Stomach (tissue), 9 donors: ENCODE measurements around the gene PDCL2. TPM values are rescaled to one million over a fixed set of nuclear protein-coding genes. Genes with fewer than 3 reads are reported as not detected.
A peak's percentile ranks its signal among the peaks of the same experiment; 100 is the strongest.
"Not testable (repeated sequence)": the region's sequence is repeated elsewhere in the genome, so short reads cannot be mapped to it uniquely, and the experiment has no call there.

Source experiments
- DNase-seq, 2 donors: peaks; one replicate each; pipeline versions ENCODE4 v3.0.0 to v3.0.0-alpha.2; 2013 to 2019
- H3K27ac ChIP-seq, 5 donors: fragments of 200-600 bp in 4 of 5; sonication (generic) in 4 of 5; one replicate each; pipeline ENCODE4 v1.5.1; 2013 to 2019; ENCODE audit warnings: mild to moderate bottlenecking in 1 of 5, moderate library complexity in 1 of 5
- H3K27me3 ChIP-seq, 3 donors: fragments of 200-600 bp; sonication (generic); one replicate each; pipeline ENCODE4 v1.5.1; 2017 to 2019; ENCODE audit warnings: mixed run types in 1 of 3
- H3K36me3 ChIP-seq, 4 donors: fragments of 200-600 bp; sonication (generic); 1 replicate in 3 of 4; 2 replicates in 1 of 4; pipeline ENCODE4 v1.5.1; 2016 to 2019
- H3K4me1 ChIP-seq, 4 donors: fragments of 200-600 bp; sonication (generic); one replicate each; pipeline ENCODE4 v1.5.1; 2016 to 2019
- H3K4me3 ChIP-seq, 4 donors: fragments of 200-600 bp; sonication (generic) in 3 of 4; one replicate each; pipeline ENCODE4 v1.5.1; 2016 to 2019; ENCODE audit warnings: mild to moderate bottlenecking in 1 of 4
- H3K9me3 ChIP-seq, 4 donors: fragments of 200-600 bp; sonication (generic); one replicate each; pipeline ENCODE4 v1.5.1; 2016 to 2019
- CTCF ChIP-seq, 7 experiments: fragments of 450-650 bp in 4 of 7; fragments of 200-600 bp in 3 of 7; sonication (generic) in 3 of 7; IDR thresholded peaks; one replicate each; pipeline ENCODE4 v1.5.1; 2016 to 2019; ENCODE audit warnings: antibody characterized with exemption in 7 of 7, control low read depth in 2 of 7, mild to moderate bottlenecking in 1 of 7
- EP300 ChIP-seq: sonication (generic); formaldehyde crosslinking; IDR thresholded peaks from one replicate; pipeline ENCODE4 v1.6.1; 2017; ENCODE audit warnings: antibody characterized with exemption
- POLR2A ChIP-seq, 4 donors: fragments of 450-650 bp; IDR thresholded peaks; one replicate each; pipeline ENCODE4 v1.6.1; 2016; ENCODE audit warnings: antibody characterized with exemption in 4 of 4, control low read depth in 2 of 4, mild to moderate bottlenecking in 1 of 4, moderate library complexity in 1 of 4
- POLR2AphosphoS5 ChIP-seq, 3 donors: sonication (generic); formaldehyde crosslinking; IDR thresholded peaks; one replicate each; pipeline ENCODE4 v1.6.1; 2016; ENCODE audit warnings: antibody characterized with exemption in 3 of 3
- WGBS, 5 donors: extraction: QIAGEN DNeasy Blood & Tissue Kit in 3 of 5; methylation state at CpG; one replicate each; pipeline versions ENCODE4 v1.1.5 to v1.1.7; 2013 to 2018; 5-methylcytosine and 5-hydroxymethylcytosine counted together
- intact Hi-C: fragments of 100-400 bp; cut with DNase I; formaldehyde crosslinking; loops from one replicate; pipeline ENCODE4 v1.15.1; 2023; ENCODE audit warnings: low total_unique reads
- polyA plus RNA-seq, 3 donors: library from polyadenylated mRNA; stranded (reverse); fragments of 200-250 nt; gene quantifications; one replicate each; pipeline ENCODE4 v1.2.3, GENCODE V29; 2013
- total RNA-seq, 5 donors: library from RNA; depleted of rRNA; stranded (reverse); fragments of >200 nt; gene quantifications; one replicate each; pipeline versions ENCODE4 v1.1.0 to v1.2.3, GENCODE V29; 2014 to 2016
- donor health status: healthy with polysubstance abuse.
- donor health status: Bipolar disorder and iron deficiency.
- donor health status: healthy.

PDCL2 gene
- total and polyA plus RNA-seq, 8 donors: 0.45 TPM; not detected in 7

GRCh38 chr4:55635282-55635681 lies 43.2 kb upstream of the PDCL2 start:
- Histone ChIP-seq H3K4me3 (peak overlapping the region; percentile 33 to 57 (median 46)), H3K36me3 (no peaks in the 10 kb centered on the region), H3K27me3 (peaks cover 2 to 64% (median 25%) of the 10 kb centered on the region in 3 donors), H3K4me1 (peaks cover 15 to 24% (median 20%) of the 10 kb centered on the region in 4 donors), H3K9me3 (no peaks in the 10 kb centered on the region), H3K27ac (no peak overlapping the region)
- intact Hi-C loops: no loop called here
- 3 to 6% (median 4%) methylated on average over 11 of the region's 11 CpGs for WGBS, 5 donors
- DNase-seq: peak in 1 of 2 donors; percentile 6
- TF ChIP-seq POLR2A (IDR thresholded peaks at IDR 0.05): no peak
- no peak for TF ChIP-seq EP300
- no peak for TF ChIP-seq POLR2AphosphoS5 (IDR thresholded peaks at IDR 0.05)
- TF ChIP-seq CTCF (IDR thresholded peaks at IDR 0.05): no peak

GRCh38 chr4:55634417-55635128 lies 42.5 kb upstream of the PDCL2 start:
- DNase-seq: no peak
- Histone ChIP-seq H3K27me3 (peaks cover 2 to 58% (median 25%) of the 10 kb centered on the region in 3 donors), H3K27ac (no peak overlapping the region), H3K9me3 (no peaks in the 10 kb centered on the region), H3K4me1 (peaks cover 15 to 24% (median 20%) of the 10 kb centered on the region in 4 donors), H3K36me3 (no peaks in the 10 kb centered on the region), H3K4me3 (no peak overlapping the region)
- WGBS, 5 donors: 29 to 33% (median 31%) methylated on average over 3 of the region's 3 CpGs
- TF ChIP-seq POLR2AphosphoS5 (IDR thresholded peaks at IDR 0.05): no peak
- TF ChIP-seq EP300: no peak
- no peak for TF ChIP-seq CTCF (IDR thresholded peaks at IDR 0.05)
- no peak for TF ChIP-seq POLR2A (IDR thresholded peaks at IDR 0.05)
- intact Hi-C loops: no loop called here

- peaks cover 2 to 55% (median 25%) of the 10 kb centered on the region in 3 donors for H3K27me3 ChIP-seq
- no peak overlapping the region for H3K27ac ChIP-seq
- 64 to 72% (median 70%) methylated on average over 6 of the region's 6 CpGs for WGBS, 5 donors
- no peaks in the 10 kb centered on the region for H3K9me3 ChIP-seq
- no peak for DNase-seq
- TF ChIP-seq POLR2A (IDR thresholded peaks at IDR 0.05): no peak
- no peak for TF ChIP-seq CTCF (IDR thresholded peaks at IDR 0.05)
- no peak for TF ChIP-seq POLR2AphosphoS5 (IDR thresholded peaks at IDR 0.05)
- no peak for TF ChIP-seq EP300
- no peaks in the 10 kb centered on the region for H3K36me3 ChIP-seq
- intact Hi-C loops: no loop called here
- H3K4me1 ChIP-seq: peaks cover 15 to 24% (median 20%) of the 10 kb centered on the region in 4 donors
- no peak overlapping the region for H3K4me3 ChIP-seq
Observed at GRCh38 chr4:55633903-55634302, 41.9 kb upstream of the PDCL2 start.

GRCh38 chr4:55625835-55626234 lies 33.8 kb upstream of the PDCL2 start:
- Histone ChIP-seq H3K27me3 (no peaks in the 10 kb centered on the region), H3K36me3 (no peaks in the 10 kb centered on the region), H3K4me1 (no peaks in the 10 kb centered on the region), H3K27ac (no peak overlapping the region), H3K4me3 (no peak overlapping the region), H3K9me3 (no peaks in the 10 kb centered on the region)
- DNase-seq: no peak
- intact Hi-C loops: no loop called here
- TF ChIP-seq POLR2AphosphoS5 (IDR thresholded peaks at IDR 0.05) (no peak), EP300 (no peak), CTCF (IDR thresholded peaks at IDR 0.05) (no peak)
- 64 to 73% (median 66%) methylated on average over 2 of the region's 2 CpGs for WGBS, 5 donors

- H3K27me3 ChIP-seq, H3K4me3 ChIP-seq, DNase-seq, intact Hi-C loops, H3K36me3 ChIP-seq, H3K9me3 ChIP-seq, H3K4me1 ChIP-seq, H3K27ac ChIP-seq: not testable (repeated sequence)
- WGBS, 5 donors: 51 to 70% (median 64%) methylated on average over 1 of the region's 1 CpG; no CpG with 5 or more reads in 1 of the 5 donors
Observed at GRCh38 chr4:55624063-55624462, 32.0 kb upstream of the PDCL2 start.
